Keratinocyte (primary cell): Measurements from ENCODE around the gene PTBP3. TPM values are rescaled to one million over a fixed set of nuclear protein-coding genes. Genes with fewer than 3 reads are reported as not detected.

Experiments used
- DNase-seq: peaks from one replicate; pipeline ENCODE4 v3.0.0-alpha.2; 2011; ENCODE audit warnings: low read depth, missing footprints, low spot score
- FAIRE-seq: peaks from 2 replicates; lab custom pipeline; 2011; peaks lifted over from hg19 to GRCh38; lab: Jason Lieb, UNC
- H2AFZ ChIP-seq: 2 replicates; pipeline ENCODE4 v1.6.0; 2012; ENCODE audit warnings: low read length, control low read depth, inconsistent platforms; ENCODE audit not compliant: control insufficient read depth
- H3K27ac ChIP-seq: 2 replicates; pipeline ENCODE4 v1.5.1; 2011; ENCODE audit warnings: low read length; ENCODE audit not compliant: control insufficient read depth, insufficient read depth
- H3K27me3 ChIP-seq: 3 replicates; pipeline ENCODE4 v1.6.0; 2011; ENCODE audit warnings: low read length; ENCODE audit not compliant: control insufficient read depth, insufficient read depth; ENCODE audit errors: extremely low read depth
- H3K36me3 ChIP-seq, 2 experiments: 2 replicates in 1 of 2; 3 replicates in 1 of 2; pipeline ENCODE4 v1.5.1; 2011; ENCODE audit warnings: low read length in 2 of 2, mild to moderate bottlenecking in 1 of 2; ENCODE audit not compliant: control insufficient read depth in 2 of 2, insufficient read depth in 2 of 2; ENCODE audit errors: extremely low read depth in 1 of 2
- H3K4me1 ChIP-seq: 3 replicates; pipeline ENCODE4 v1.5.1; 2011; ENCODE audit warnings: low read length; ENCODE audit not compliant: control insufficient read depth, insufficient read depth; ENCODE audit errors: extremely low read depth
- H3K4me2 ChIP-seq: 3 replicates; pipeline ENCODE4 v1.6.0; 2011; ENCODE audit warnings: low read depth, low read length; ENCODE audit not compliant: control insufficient read depth, insufficient read depth; ENCODE audit errors: extremely low read depth
- H3K4me3 ChIP-seq, 3 experiments: fragments of 200-600 bp in 1 of 3; sonication (generic) in 1 of 3; 2 replicates in 2 of 3; 3 replicates in 1 of 3; pipeline ENCODE4 v1.5.1; 2011 to 2016; ENCODE audit warnings: low read length in 3 of 3, mild to moderate bottlenecking in 3 of 3, control low read depth in 2 of 3, inconsistent platforms in 1 of 3, low read depth in 1 of 3, mixed read lengths in 1 of 3, mixed run types in 1 of 3, moderate library complexity in 1 of 3; ENCODE audit not compliant: control insufficient read depth in 2 of 3, insufficient read depth in 2 of 3; ENCODE audit errors: extremely low read depth in 1 of 3
- H3K79me2 ChIP-seq: 2 replicates; pipeline ENCODE4 v1.6.0; 2012; ENCODE audit warnings: low read length; ENCODE audit not compliant: control insufficient read depth, insufficient read depth
- H3K9ac ChIP-seq: 3 replicates; pipeline ENCODE4 v1.6.0; 2011; ENCODE audit warnings: low read length; ENCODE audit not compliant: control insufficient read depth, insufficient read depth; ENCODE audit errors: extremely low read depth
- H3K9me1 ChIP-seq: 3 replicates; pipeline ENCODE4 v1.6.0; 2011; ENCODE audit warnings: low read length; ENCODE audit not compliant: control insufficient read depth, insufficient read depth; ENCODE audit errors: extremely low read depth
- H3K9me3 ChIP-seq: 2 replicates; pipeline ENCODE4 v1.5.1; 2012; ENCODE audit warnings: low read depth, low read length; ENCODE audit not compliant: control insufficient read depth
- H4K20me1 ChIP-seq: 3 replicates; pipeline ENCODE4 v1.6.0; 2011; ENCODE audit warnings: low read length; ENCODE audit not compliant: control insufficient read depth, insufficient read depth; ENCODE audit errors: extremely low read depth
- CTCF ChIP-seq, 3 experiments: IDR thresholded peaks in 1 of 3; conservative IDR thresholded peaks in 1 of 3; optimal IDR thresholded peaks in 1 of 3; 2 replicates in 2 of 3; 3 replicates in 1 of 3; pipeline versions ENCODE3 to v1.5.1; 2011; ENCODE audit warnings: low read length in 3 of 3, mild to moderate bottlenecking in 3 of 3, moderate library complexity in 2 of 3, control low read depth in 1 of 3, inconsistent platforms in 1 of 3; ENCODE audit not compliant: insufficient read depth in 2 of 3; ENCODE audit errors: extremely low read depth in 1 of 3
- EZH2 ChIP-seq: IDR thresholded peaks from one replicate; pipeline ENCODE4 v1.6.1; 2012; ENCODE audit warnings: inconsistent platforms, mild to moderate bottlenecking, low read length, moderate library complexity
- dilution Hi-C: fragments of 300-500 bp; cut with MboI; formaldehyde crosslinking; loops from one replicate; pipeline ENCODE4 v1.7.0; 2020; ENCODE audit warnings: low sequenced_read_pairs; ENCODE audit not compliant: extremely low pct_ligation_motif_present
- polyA plus RNA-seq, 5 experiments: library from polyadenylated mRNA; depleted of rRNA in 3 of 5; stranded (reverse) in 3 of 5; stranded (forward) in 1 of 5; unstranded in 1 of 5; fragments of >200 nt; gene quantifications; 1 replicate in 1 of 5; 2 replicates in 3 of 5; 3 replicates in 1 of 5; pipeline versions ENCODE4 v1.2.1 to v1.2.3, GENCODE V29; 2011 to 2012; ENCODE audit warnings: missing spikeins in 2 of 5, low read depth in 1 of 5, low replicate concordance in 1 of 5

PTBP3 gene
- polyA plus RNA-seq, 1 donor (not counting 4 experiments of a cell fraction or from before 2014, with no cell fraction given) = 51.0 TPM

- H4K20me1 ChIP-seq = no peaks in the 10 kb centered on the region
- dilution Hi-C loops = no loop called here
- H3K27me3 ChIP-seq = no peaks in the 10 kb centered on the region
- peaks cover 96% of the 10 kb centered on the region for H3K79me2 ChIP-seq
- FAIRE-seq = peak; percentile 75
- peak overlapping the region; percentile 74 for H3K27ac ChIP-seq
- peak overlapping the region in 2 of 3 experiments; percentile 33 to 39 for H3K4me3 ChIP-seq
- H3K9ac ChIP-seq = no peak overlapping the region
- DNase-seq = peak; percentile 32
- no peaks in the 10 kb centered on the region for H3K9me3 ChIP-seq
- H3K36me3 ChIP-seq = no peaks in the 10 kb centered on the region
- H2AFZ ChIP-seq = no peak overlapping the region
- peaks cover 19% of the 10 kb centered on the region for H3K4me1 ChIP-seq
- no peak for TF ChIP-seq EZH2
- TF ChIP-seq CTCF (optimal IDR thresholded peaks at IDR 0.05 in 1 of 3, IDR thresholded peaks at IDR 0.05 in 1 of 3, conservative IDR thresholded peaks at IDR 0.05 in 1 of 3; ENCODE audit: extremely low read depth in 1 of 3, insufficient read depth in 2 of 3, low read length in 3 of 3) = no peak
- no peaks in the 10 kb centered on the region for H3K9me1 ChIP-seq
- H3K4me2 ChIP-seq = peak overlapping the region; percentile 76
Measured at GRCh38 chr9:112299514-112299913, 33.9 kb downstream of the PTBP3 start.

- FAIRE-seq (no peak), DNase-seq (no peak)
- H3K4me2 ChIP-seq = no peak overlapping the region
- H3K9ac ChIP-seq = no peak overlapping the region
- no peaks in the 10 kb centered on the region for H3K9me3 ChIP-seq
- H3K27ac ChIP-seq = no peak overlapping the region
- dilution Hi-C loops = no loop called here
- peaks cover 0 to 2% of the 10 kb centered on the region in 2 experiments for H3K36me3 ChIP-seq
- no peaks in the 10 kb centered on the region for H3K27me3 ChIP-seq
- H4K20me1 ChIP-seq = no peaks in the 10 kb centered on the region
- H3K4me3 ChIP-seq = no peak overlapping the region
- no peak overlapping the region for H2AFZ ChIP-seq
- no peaks in the 10 kb centered on the region for H3K9me1 ChIP-seq
- peaks cover 19% of the 10 kb centered on the region for H3K4me1 ChIP-seq
- H3K79me2 ChIP-seq = peaks cover 94% of the 10 kb centered on the region
- no peak for TF ChIP-seq CTCF (optimal IDR thresholded peaks at IDR 0.05 in 1 of 3, IDR thresholded peaks at IDR 0.05 in 1 of 3, conservative IDR thresholded peaks at IDR 0.05 in 1 of 3; ENCODE audit: extremely low read depth in 1 of 3, insufficient read depth in 2 of 3, low read length in 3 of 3)
- no peak for TF ChIP-seq EZH2
Measured at GRCh38 chr9:112296929-112297328, 36.5 kb downstream of the PTBP3 start.
